Activated T-helper 1 cell treated with anti-CD3 and anti-CD28 coated beads, Interleukin-12 subunit alpha, Interleukin-12 subunit beta, Interleukin-2, Interleukin-4 antibody, amounts not matched to agents 30 ng/mL and 10 ng/mL and 1 ng/mL, durations not matched to agents 14 hours and 24 hours and 36 hours (primary cell): ENCODE results near the gene ARHGEF28. TPM values are rescaled to one million over a fixed set of nuclear protein-coding genes. Genes with fewer than 3 reads are reported as not detected.

Experiments
- DNase-seq: peaks from one replicate; pipeline ENCODE4 v3.0.0; 2021; ENCODE audit warnings: low spot score
- H3K27ac Mint-ChIP-seq: one replicate; pipeline ENCODE4 v1.8.0; 2021; ENCODE audit warnings: mild to moderate bottlenecking, mixed read lengths
- H3K27me3 Mint-ChIP-seq: one replicate; pipeline ENCODE4 v1.8.0; 2022; ENCODE audit warnings: mild to moderate bottlenecking, moderate library complexity, mixed read lengths; ENCODE audit not compliant: insufficient read depth
- H3K36me3 Mint-ChIP-seq: one replicate; pipeline ENCODE4 v1.8.0; 2021; ENCODE audit warnings: low read depth, mixed read lengths
- H3K4me1 Mint-ChIP-seq: one replicate; pipeline ENCODE4 v1.8.0; 2021; ENCODE audit warnings: low read depth, mixed read lengths
- H3K4me3 Mint-ChIP-seq: one replicate; pipeline ENCODE4 v1.8.0; 2021; ENCODE audit warnings: mild to moderate bottlenecking, moderate library complexity, mixed read lengths
- H3K9me3 Mint-ChIP-seq: one replicate; pipeline ENCODE4 v1.8.0; 2021; ENCODE audit warnings: mixed read lengths
- intact Hi-C: fragments of 100-400 bp; cut with micrococcal nuclease; formaldehyde crosslinking; loops from one replicate; pipeline ENCODE4 v1.15.1; 2024
- total RNA-seq: library from RNA; stranded (reverse); gene quantifications from 2 replicates; pipeline ENCODE4 v1.2.3, GENCODE V29; 2022

Gene ARHGEF28
- total RNA-seq, 1 donor from 2014 or later: 0.03 TPM

DNA sequence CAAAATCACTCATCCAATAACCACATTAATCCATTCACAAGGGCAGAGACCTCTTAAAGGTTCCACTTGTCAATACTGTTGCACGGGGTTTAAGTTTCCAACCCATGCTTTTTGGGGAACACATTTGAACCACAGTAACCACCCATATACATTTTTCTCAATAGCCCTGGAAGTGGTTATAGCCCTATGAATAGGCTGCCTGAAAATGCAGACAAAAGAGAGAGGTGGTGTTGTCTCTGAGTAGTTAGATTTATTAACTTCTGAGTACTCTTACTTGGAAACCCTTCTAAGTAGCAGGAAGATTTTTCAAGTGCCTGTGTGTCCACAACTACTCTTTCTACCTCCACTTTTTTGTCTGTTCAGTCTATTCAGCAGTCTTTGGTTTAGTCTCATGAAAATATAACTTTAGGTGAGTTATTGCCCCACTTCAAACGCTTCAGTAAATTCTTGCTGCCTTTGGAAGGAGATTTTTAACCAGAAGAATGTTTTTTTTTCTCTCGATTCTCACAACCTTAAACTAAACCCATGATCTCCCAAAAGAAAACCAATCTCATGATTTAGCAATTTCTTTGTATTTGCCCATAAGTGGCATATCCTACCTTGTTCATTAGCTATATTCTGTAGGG is 42.6 kb downstream of the ARHGEF28 start:
- no peak overlapping the region for H3K27ac Mint-ChIP-seq
- no peak for DNase-seq
- intact Hi-C loops: no loop called here

DNA sequence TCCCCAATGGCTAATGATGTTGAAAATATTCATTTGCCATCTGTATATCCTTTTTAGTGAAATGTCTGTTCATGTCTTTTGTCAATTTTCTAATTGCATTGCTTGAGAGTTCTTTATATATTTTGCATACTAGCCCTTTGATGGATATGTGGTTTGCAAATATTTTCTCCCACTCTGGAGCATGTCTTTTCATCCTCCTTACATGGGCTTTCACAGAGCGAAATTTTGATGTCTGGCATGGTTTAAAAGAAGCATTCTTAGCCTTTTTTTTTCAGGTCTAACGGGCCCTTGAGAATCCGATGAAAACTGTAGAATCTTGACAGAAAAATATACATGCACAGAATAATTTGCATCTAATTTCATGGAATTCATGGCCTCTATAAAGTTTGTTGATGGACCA is 44.7 kb downstream of the ARHGEF28 start:
- Mint-ChIP-seq H3K4me1 (no peaks in the 10 kb centered on the region), H3K36me3 (no peaks in the 10 kb centered on the region)

More for the DNA sequence above, 42.6 kb downstream of the ARHGEF28 start:
- peaks cover 8% of the 10 kb centered on the region for H3K27me3 Mint-ChIP-seq
- H3K36me3 Mint-ChIP-seq: no peaks in the 10 kb centered on the region
- no peak overlapping the region for H3K4me3 Mint-ChIP-seq
- H3K9me3 Mint-ChIP-seq: no peaks in the 10 kb centered on the region
- H3K4me1 Mint-ChIP-seq: no peaks in the 10 kb centered on the region

DNA sequence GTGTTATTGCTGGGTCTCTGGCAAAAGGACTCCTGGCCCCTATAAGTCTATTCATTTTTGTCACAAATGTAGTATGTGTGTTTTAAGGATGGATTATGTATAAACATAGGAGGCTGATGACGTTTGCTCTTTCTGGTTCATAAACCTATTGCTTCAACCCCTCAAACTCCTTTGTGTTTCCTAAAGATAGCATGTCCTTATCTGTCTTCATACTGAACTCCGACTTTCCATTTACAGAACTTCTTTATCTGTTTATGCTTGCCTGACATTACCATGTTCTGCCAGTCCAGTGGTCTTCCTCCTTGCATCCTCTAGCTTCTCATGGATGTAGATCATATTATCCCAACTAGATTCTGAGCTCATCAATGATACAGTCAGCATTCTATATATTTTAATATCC is 46.1 kb downstream of the ARHGEF28 start:
- Mint-ChIP-seq H3K9me3 (no peaks in the 10 kb centered on the region), H3K4me1 (no peaks in the 10 kb centered on the region), H3K4me3 (no peak overlapping the region), H3K27ac (no peak overlapping the region), H3K27me3 (peaks cover 8% of the 10 kb centered on the region), H3K36me3 (no peaks in the 10 kb centered on the region)
- DNase-seq: no peak
- intact Hi-C loops: no loop called here

More for the DNA sequence above, 44.7 kb downstream of the ARHGEF28 start:
- intact Hi-C loops: no loop called here
- Mint-ChIP-seq H3K9me3 (no peaks in the 10 kb centered on the region), H3K27ac (no peak overlapping the region), H3K4me3 (no peak overlapping the region), H3K27me3 (peaks cover 8% of the 10 kb centered on the region)
- no peak for DNase-seq

DNA sequence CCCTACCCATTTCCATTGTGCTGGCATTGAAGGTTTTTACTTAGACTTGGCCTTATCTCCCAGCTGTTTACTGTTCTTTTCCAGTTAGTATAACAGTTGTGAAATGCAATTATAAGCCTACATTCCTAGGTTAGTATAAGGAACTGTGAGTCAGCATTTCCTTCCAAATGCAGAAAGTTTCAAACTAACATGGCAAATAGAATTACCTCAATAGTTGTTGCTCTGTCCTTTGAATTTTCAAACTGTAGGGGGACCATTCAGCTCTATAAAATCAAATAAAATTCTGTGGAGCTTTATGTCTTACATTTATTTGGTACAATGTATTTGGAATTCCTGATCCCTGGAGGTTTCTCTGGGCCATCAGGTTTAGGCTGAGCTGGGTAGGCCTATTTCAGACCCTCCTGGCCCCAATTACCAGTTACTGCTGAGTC is 47.2 kb downstream of the ARHGEF28 start:
- Mint-ChIP-seq H3K27ac (no peak overlapping the region), H3K27me3 (peaks cover 7% of the 10 kb centered on the region), H3K36me3 (no peaks in the 10 kb centered on the region), H3K4me1 (no peaks in the 10 kb centered on the region), H3K9me3 (no peaks in the 10 kb centered on the region), H3K4me3 (no peak overlapping the region)
- DNase-seq: no peak
- intact Hi-C loops: no loop called here

DNA sequence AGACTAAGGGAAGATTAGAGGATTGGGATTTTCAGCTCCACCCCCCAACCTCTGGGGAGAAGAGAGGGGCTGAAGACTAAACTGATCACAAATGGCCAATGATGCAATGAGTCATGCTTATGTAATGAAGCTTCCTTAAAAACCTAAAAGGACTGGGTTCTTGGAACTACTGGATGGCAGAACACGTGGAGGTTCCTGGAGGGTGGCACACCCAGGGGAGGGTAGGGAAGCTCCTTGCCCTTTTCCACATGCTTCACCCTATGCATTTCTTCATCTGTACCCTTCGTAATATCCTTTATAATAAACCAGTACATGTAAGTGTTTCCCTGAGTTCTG is 48.6 kb downstream of the ARHGEF28 start:
- Mint-ChIP-seq H3K4me3 (no peak overlapping the region), H3K4me1 (no peaks in the 10 kb centered on the region), H3K27me3 (peaks cover 2% of the 10 kb centered on the region), H3K36me3 (no peaks in the 10 kb centered on the region), H3K27ac (no peak overlapping the region), H3K9me3 (no peaks in the 10 kb centered on the region)
- intact Hi-C loops: no loop called here
- DNase-seq: no peak

DNA sequence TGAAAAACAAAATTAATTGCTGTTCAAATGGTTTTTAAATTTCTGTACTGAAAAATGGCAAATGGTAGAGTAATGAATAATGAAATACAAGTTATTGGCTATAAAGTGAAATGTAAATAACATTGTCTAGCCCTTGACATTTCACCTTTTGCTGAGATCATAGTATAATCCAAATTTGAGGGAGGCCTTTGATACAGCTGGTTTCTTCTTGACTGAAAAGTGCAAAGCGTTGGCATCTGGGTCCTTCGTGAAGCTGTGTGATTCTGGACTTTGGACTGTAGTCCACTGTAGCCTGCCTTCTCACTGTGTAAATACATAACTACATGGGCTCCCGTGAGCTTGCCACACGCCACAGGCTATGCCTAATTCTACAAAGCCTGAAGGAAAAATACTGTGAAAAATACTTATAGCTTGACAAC is 52.3 kb downstream of the ARHGEF28 start:
- no peak for DNase-seq
- Mint-ChIP-seq H3K27ac (no peak overlapping the region), H3K27me3 (no peaks in the 10 kb centered on the region), H3K4me1 (no peaks in the 10 kb centered on the region), H3K4me3 (no peak overlapping the region), H3K36me3 (no peaks in the 10 kb centered on the region), H3K9me3 (no peaks in the 10 kb centered on the region)
- intact Hi-C loops: no loop called here

DNA sequence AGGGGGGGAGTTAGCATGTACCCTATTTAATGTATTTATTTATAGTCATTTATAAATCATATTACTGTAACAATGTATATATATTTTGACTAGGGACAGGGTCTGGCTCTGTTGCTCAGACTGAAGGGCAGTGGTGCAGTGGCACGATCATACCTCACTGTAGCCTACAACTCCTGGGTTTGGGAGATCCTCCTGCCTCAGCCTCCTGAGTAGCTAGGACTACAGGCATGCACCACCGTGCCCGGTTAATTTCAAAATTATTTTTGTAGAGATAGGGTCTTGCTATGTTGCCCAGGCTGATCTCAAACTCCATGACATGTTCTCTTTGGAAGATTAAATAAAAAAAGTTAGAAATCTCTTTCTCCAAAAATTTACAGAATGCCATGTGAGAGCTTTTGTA is 52.8 kb downstream of the ARHGEF28 start:
- Mint-ChIP-seq H3K9me3 (no peaks in the 10 kb centered on the region), H3K27me3 (no peaks in the 10 kb centered on the region), H3K27ac (no peak overlapping the region), H3K36me3 (no peaks in the 10 kb centered on the region), H3K4me1 (no peaks in the 10 kb centered on the region), H3K4me3 (no peak overlapping the region)
- DNase-seq: no peak
- intact Hi-C loops: no loop called here

DNA sequence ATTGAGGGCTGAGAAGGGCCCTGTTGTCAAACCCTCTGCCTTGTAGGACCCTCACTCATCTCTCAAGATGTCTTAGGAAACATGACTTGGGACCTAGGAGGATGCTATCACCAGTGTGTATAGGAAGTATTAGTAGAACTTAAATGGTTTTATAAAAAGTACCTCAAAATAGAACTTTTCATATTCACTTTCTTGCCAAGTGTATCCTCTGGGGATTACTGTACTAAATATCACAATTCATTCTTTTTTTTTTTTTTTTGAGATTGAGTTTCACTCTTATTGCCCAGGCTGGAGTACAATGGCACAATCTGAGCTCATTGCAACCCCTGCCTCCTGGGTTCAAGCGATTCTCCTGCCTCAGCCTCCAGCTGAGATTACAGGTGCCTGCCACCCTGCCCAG is 56.2 kb downstream of the ARHGEF28 start:
- no peaks in the 10 kb centered on the region for H3K27me3 Mint-ChIP-seq
- intact Hi-C loops: no loop called here
- H3K9me3 Mint-ChIP-seq: no peaks in the 10 kb centered on the region
- H3K4me1 Mint-ChIP-seq: no peaks in the 10 kb centered on the region
- H3K4me3 Mint-ChIP-seq: no peak overlapping the region
- no peak for DNase-seq
- H3K27ac Mint-ChIP-seq: no peak overlapping the region
- H3K36me3 Mint-ChIP-seq: no peaks in the 10 kb centered on the region

DNA sequence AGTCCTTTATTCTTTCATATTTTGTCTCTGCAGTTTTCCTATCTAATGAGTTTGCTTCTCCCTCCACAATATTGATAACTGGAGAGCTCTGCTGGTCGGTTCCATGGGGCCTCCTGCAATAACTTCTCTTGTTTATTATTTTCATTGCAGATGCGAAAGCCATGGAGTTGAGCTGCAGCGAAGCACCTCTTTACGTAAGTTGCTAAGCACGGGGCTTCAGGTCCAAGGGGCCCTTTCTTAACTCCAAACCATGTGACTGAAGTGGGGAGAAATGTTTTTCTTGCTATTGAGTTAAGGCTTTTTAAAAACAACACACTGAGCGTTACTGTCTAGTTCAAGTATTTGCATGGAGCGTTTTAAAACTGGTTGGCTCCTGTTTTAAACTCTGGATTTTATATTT is 58.7 kb downstream of the ARHGEF28 start:
- Mint-ChIP-seq H3K36me3 (no peaks in the 10 kb centered on the region), H3K4me1 (no peaks in the 10 kb centered on the region), H3K9me3 (no peaks in the 10 kb centered on the region), H3K4me3 (no peak overlapping the region), H3K27ac (no peak overlapping the region), H3K27me3 (peaks cover 4% of the 10 kb centered on the region)
- no peak for DNase-seq
- intact Hi-C loops: no loop called here

DNA sequence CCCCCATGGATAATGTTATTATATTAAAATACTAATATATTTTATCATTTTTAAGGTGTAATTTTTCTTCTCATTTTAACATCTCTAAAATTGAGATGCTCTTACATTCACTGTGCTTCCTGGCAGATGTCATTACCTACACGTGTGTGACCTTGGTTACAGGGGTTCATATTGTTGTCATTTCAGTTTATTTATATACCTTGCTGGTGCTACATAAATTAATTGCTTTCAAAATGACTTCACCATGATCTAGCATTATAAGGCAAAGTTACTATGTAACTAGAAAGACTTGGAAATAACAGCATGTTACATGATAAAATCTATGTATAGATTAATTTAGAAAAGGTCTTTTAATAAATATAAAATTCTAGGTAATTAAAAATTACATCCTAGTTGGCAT is 60.9 kb downstream of the ARHGEF28 start:
- Mint-ChIP-seq H3K9me3 (no peaks in the 10 kb centered on the region), H3K4me3 (no peak overlapping the region), H3K4me1 (no peaks in the 10 kb centered on the region), H3K36me3 (no peaks in the 10 kb centered on the region), H3K27me3 (peaks cover 5% of the 10 kb centered on the region), H3K27ac (no peak overlapping the region)
- DNase-seq: no peak
- intact Hi-C loops: no loop called here

DNA sequence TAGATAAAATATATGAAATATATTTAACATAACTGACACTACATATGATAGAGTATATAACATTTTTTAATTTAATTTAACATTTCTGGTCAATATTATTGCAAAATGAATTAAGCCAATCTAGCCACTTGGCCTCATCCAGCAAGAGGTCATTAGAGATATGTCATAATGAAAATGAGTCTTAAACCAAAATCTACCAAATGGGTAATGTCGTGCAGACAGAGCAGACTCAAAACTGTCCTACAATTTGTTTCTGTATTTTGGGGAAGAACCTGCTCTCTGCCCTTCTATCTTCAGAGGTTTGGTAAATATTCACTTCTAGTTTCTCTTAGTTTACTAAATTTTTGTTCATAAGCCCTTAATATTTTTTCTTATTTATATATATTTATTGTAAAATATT is 61.4 kb downstream of the ARHGEF28 start:
- intact Hi-C loops: no loop called here
- Mint-ChIP-seq H3K36me3 (no peaks in the 10 kb centered on the region), H3K9me3 (no peaks in the 10 kb centered on the region), H3K4me1 (no peaks in the 10 kb centered on the region), H3K4me3 (no peak overlapping the region), H3K27me3 (peaks cover 5% of the 10 kb centered on the region), H3K27ac (no peak overlapping the region)
- no peak for DNase-seq

DNA sequence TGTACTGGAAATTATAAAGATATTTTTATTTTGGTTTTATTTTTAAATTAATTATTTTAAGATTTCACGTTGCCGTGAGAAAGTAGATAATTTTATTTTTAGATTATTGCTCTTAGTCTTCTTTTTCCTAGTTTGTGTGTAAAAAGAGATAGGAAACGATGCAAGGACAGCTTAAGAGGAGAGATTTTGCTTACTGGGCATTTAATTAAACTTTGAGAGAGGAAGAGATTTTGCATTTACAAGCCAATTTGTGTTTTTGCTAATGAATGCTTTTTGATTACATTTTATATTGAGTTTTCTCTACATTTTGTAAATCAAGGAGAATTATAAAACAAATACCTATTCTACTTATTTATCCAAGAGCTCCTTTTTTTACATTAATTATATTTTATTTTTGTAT is 64.0 kb downstream of the ARHGEF28 start:
- peaks cover 18% of the 10 kb centered on the region for H3K4me1 Mint-ChIP-seq
- H3K36me3 Mint-ChIP-seq: no peaks in the 10 kb centered on the region
- H3K27ac Mint-ChIP-seq: no peak overlapping the region
- H3K27me3 Mint-ChIP-seq: peaks cover 9% of the 10 kb centered on the region
- no peak for DNase-seq
- no peak overlapping the region for H3K4me3 Mint-ChIP-seq
- no peaks in the 10 kb centered on the region for H3K9me3 Mint-ChIP-seq
- intact Hi-C loops: loop anchor here (5.0 kb wide), 1 partner anchor 98 kb away; no protein-coding TSS in a partner anchor

DNA sequence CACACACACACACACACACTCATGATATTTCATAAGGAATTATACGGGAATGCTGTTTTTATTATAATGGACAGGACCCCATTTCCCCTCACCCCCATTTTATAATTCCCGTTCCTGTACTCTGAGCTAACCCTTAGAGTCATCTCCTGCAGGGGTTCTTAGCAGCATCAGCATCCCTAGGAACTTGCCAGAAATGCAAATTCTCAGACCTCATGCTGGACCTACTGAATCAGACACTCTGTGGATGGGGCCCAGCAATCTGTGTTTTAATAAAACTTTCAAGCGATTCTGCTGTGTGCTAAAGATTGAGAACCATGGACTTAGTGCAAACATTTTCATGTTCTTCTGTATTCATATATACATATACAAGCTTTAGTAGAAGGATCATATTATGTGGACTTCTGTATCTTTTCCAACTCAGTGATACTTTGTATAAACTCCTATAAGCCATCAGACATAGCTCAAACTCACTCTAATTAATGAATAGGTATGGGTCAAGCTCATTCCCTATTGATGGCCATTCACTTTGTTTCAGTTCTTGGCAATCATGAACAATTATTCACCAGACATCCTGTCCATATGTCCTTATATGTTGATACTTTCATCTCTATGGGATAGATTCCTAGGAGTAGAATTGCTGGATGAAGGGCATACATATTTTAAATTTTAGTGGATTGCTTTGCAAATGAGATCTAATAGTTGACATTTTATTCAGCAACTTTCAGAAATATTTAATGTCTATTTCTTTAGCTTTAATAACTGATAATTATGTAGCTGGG is 65.5 kb downstream of the ARHGEF28 start:
- Mint-ChIP-seq H3K36me3 (no peaks in the 10 kb centered on the region), H3K4me3 (no peak overlapping the region), H3K27me3 (peaks cover 9% of the 10 kb centered on the region), H3K4me1 (peaks cover 18% of the 10 kb centered on the region), H3K9me3 (no peaks in the 10 kb centered on the region), H3K27ac (no peak overlapping the region)
- no peak for DNase-seq
- intact Hi-C loops: loop anchor here (5.0 kb wide), 1 partner anchor 99 kb away; no protein-coding TSS in a partner anchor
